ENCODE measurements around the gene CD81.

CD81 gene

DNA sequence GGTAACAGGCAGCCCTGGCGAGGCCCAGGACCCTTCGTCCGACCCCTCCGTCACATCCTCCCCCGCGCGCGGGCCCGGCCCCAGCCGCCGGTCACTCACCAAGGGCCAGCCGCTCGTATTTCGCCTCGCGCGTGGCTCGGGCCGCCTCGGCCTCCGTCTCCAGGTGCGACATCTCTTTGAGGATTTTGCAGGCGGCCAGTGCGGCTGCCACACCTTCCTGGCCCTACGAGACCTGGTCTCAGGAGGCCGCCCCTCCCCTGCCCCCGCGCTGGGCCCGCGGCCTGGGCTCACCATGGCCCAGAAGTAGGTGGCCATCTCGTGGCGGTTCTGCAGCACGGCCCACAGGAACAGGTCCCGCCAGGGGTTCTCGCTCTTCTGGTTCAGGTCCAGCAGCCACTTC lies 37.5 kb downstream of the CD81 start:
- no peaks in the 10 kb centered on the region for H3K36me3 ChIP-seq (ENCODE audit: control insufficient read depth, low read length)
- no peaks in the 10 kb centered on the region for H3K4me1 ChIP-seq (ENCODE audit: control insufficient read depth, low read length)
- no peaks in the 10 kb centered on the region for H3K27me3 ChIP-seq (ENCODE audit: control insufficient read depth, low read length)
- TF ChIP-seq CTCF (IDR thresholded peaks at IDR 0.05; ENCODE audit: low read depth, low read length, poor library complexity, severe bottlenecking) (no peak), EZH2phosphoT487 (IDR thresholded peaks at IDR 0.05; ENCODE audit: borderline replicate concordance, low read length) (no peak)
- no peaks in the 10 kb centered on the region for H3K9me2 ChIP-seq (replicated peaks; ENCODE audit: control insufficient read depth, low read length)
- H3K79me2 ChIP-seq (ENCODE audit: control insufficient read depth, low read length): no peaks in the 10 kb centered on the region
- H3K27ac ChIP-seq (ENCODE audit: low read depth, low read length): no peak overlapping the region
- H3F3A ChIP-seq (ENCODE audit: control insufficient read depth, insufficient read depth): no peaks in the 10 kb centered on the region
- H3K4me2 ChIP-seq (ENCODE audit: low read length): no peak overlapping the region
- no peaks in the 10 kb centered on the region for H3K9me3 ChIP-seq (ENCODE audit: control insufficient read depth, insufficient read depth, low read length)
- no peak overlapping the region for H3K4me3 ChIP-seq (ENCODE audit: low read length)
- H4K20me1 ChIP-seq (ENCODE audit: control insufficient read depth, insufficient read depth, low read depth, low read length): no peaks in the 10 kb centered on the region

DNA sequence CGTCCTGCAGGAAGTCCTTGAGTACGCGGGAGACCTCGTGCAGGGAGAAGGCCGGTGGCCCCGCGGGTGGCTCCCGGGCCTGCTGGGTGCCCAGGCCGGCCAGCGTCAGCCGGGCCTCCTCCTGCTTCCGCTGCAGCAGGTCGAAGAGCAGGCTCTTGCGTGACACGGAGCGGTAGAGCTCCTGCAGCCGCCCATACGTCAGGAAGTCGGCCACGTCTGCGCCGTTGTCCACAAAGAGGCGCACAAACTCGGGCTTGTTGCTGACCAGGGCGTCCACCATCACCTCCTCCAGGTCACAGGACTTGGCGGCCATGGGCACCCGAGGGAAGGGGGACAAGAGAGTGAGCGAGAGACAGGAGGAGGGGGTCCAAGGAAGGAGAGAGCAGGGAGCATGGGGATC lies 38.1 kb downstream of the CD81 start:
- Histone ChIP-seq H4K20me1 (ENCODE audit: control insufficient read depth, insufficient read depth, low read depth, low read length) (no peaks in the 10 kb centered on the region), H3F3A (ENCODE audit: control insufficient read depth, insufficient read depth) (no peaks in the 10 kb centered on the region), H3K79me2 (ENCODE audit: control insufficient read depth, low read length) (no peaks in the 10 kb centered on the region), H3K36me3 (ENCODE audit: control insufficient read depth, low read length) (no peaks in the 10 kb centered on the region), H3K27ac (ENCODE audit: low read depth, low read length) (no peak overlapping the region), H3K4me1 (ENCODE audit: control insufficient read depth, low read length) (no peaks in the 10 kb centered on the region), H3K9me2 (replicated peaks; ENCODE audit: control insufficient read depth, low read length) (no peaks in the 10 kb centered on the region), H3K27me3 (ENCODE audit: control insufficient read depth, low read length) (no peaks in the 10 kb centered on the region), H3K9me3 (ENCODE audit: control insufficient read depth, insufficient read depth, low read length) (no peaks in the 10 kb centered on the region), H3K4me2 (ENCODE audit: low read length) (no peak overlapping the region), H3K4me3 (ENCODE audit: low read length) (no peak overlapping the region)
- no peak for TF ChIP-seq CTCF (IDR thresholded peaks at IDR 0.05; ENCODE audit: low read depth, low read length, poor library complexity, severe bottlenecking)
- no peak for TF ChIP-seq EZH2phosphoT487 (IDR thresholded peaks at IDR 0.05; ENCODE audit: borderline replicate concordance, low read length)

DNA sequence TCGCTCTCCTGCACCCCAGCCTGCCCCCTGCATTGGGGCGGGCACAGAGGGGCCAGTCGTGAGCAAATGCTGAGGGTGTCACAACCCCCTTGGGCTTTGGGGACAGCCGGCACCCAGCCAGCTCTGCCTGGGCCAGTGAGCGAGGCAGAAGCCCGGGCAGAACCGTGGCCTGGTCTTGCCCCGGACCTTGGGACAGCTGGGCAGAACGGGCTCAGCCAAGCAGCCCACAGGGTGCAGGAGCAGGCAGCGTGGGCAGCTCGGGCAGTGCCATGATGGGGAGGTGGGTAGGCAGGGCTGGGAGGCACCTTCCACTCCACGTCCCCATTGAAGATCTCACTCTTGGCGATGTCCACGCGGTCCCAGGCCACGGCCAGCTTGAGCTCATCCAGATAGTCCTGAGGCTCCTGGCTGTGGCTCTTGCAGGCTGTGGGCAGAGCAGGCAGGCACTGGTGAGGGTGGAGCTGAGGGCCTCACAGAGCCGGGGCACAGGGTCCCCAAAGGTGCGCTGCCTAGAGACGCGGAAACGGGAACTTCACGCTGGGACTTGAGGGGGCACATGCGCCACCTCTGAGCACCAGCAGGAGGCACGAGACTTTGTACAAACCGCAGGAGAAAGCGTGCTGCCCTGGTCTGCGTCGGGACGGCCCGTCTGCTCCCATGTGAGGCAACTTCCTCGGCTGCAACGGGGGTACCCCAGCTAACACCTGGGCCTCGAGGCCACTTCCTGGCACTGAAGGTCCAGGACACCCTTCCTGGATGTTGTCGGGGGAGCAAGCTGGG lies 38.7 kb downstream of the CD81 start:
- Histone ChIP-seq H3K27me3 (ENCODE audit: control insufficient read depth, low read length) (no peaks in the 10 kb centered on the region), H3K4me2 (ENCODE audit: low read length) (no peak overlapping the region), H3K4me3 (ENCODE audit: low read length) (no peak overlapping the region), H3K4me1 (ENCODE audit: control insufficient read depth, low read length) (no peaks in the 10 kb centered on the region), H3K27ac (ENCODE audit: low read depth, low read length) (no peak overlapping the region), H3K36me3 (ENCODE audit: control insufficient read depth, low read length) (no peaks in the 10 kb centered on the region), H3K79me2 (ENCODE audit: control insufficient read depth, low read length) (no peaks in the 10 kb centered on the region), H3F3A (ENCODE audit: control insufficient read depth, insufficient read depth) (no peaks in the 10 kb centered on the region), H4K20me1 (ENCODE audit: control insufficient read depth, insufficient read depth, low read depth, low read length) (no peaks in the 10 kb centered on the region), H3K9me3 (ENCODE audit: control insufficient read depth, insufficient read depth, low read length) (no peaks in the 10 kb centered on the region), H3K9me2 (replicated peaks; ENCODE audit: control insufficient read depth, low read length) (no peaks in the 10 kb centered on the region)
- TF ChIP-seq CTCF (IDR thresholded peaks at IDR 0.05; ENCODE audit: low read depth, low read length, poor library complexity, severe bottlenecking): peak; percentile 22
- TF ChIP-seq EZH2phosphoT487 (IDR thresholded peaks at IDR 0.05; ENCODE audit: borderline replicate concordance, low read length): no peak
